OCI-LY3 (cell line): ENCODE results near the gene ATOSB.
"Not testable (repeated sequence)": the region's sequence is repeated elsewhere in the genome, so short reads cannot be mapped to it uniquely, and the experiment has no call there.

Experiments used
- H2AFZ ChIP-seq: fragments of 200-600, 300-600 bp; shearing (Covaris generic); 2 replicates; pipeline ENCODE4 v1.6.0; 2014; ENCODE audit warnings: antibody characterized with exemption, low read depth, low read length
- H3K27ac ChIP-seq: fragments of 200-600, 300-600 bp; sonication (generic); 2 replicates; pipeline ENCODE4 v1.5.1; 2014; ENCODE audit warnings: mild to moderate bottlenecking, low read length, moderate library complexity, mixed read lengths
- H3K27me3 ChIP-seq: fragments of 200-600, 300-600 bp; sonication (generic); 2 replicates; pipeline ENCODE4 v1.6.1; 2014; ENCODE audit warnings: low read depth, low read length, mixed read lengths
- H3K36me3 ChIP-seq: fragments of 200-600, 300-600 bp; sonication (generic); replicated peaks from 2 replicates; pipeline ENCODE3; 2014; ENCODE audit warnings: low read depth, low read length, mixed read lengths
- H3K4me1 ChIP-seq: fragments of 300-600, 200-600 bp; sonication (generic); 2 replicates; pipeline ENCODE4 v1.6.1; 2014; ENCODE audit warnings: low read length, mixed read lengths
- H3K4me2 ChIP-seq: fragments of 200-600, 300-600 bp; sonication (generic); 2 replicates; pipeline ENCODE4 v1.6.1; 2014; ENCODE audit warnings: low read length, mixed read lengths
- H3K4me3 ChIP-seq: fragments of 300-600, 200-600 bp; sonication (generic); 2 replicates; pipeline ENCODE4 v1.5.1; 2014; ENCODE audit warnings: antibody characterized with exemption, mild to moderate bottlenecking, low read length, moderate library complexity
- H3K79me2 ChIP-seq: fragments of 300-600, 200-600 bp; shearing (Covaris generic); 2 replicates; pipeline ENCODE4 v1.6.1; 2014; ENCODE audit warnings: mild to moderate bottlenecking, low read length, mixed read lengths
- H3K9ac ChIP-seq: fragments of 300-600, 200-600 bp; shearing (Covaris generic); 2 replicates; pipeline ENCODE4 v1.6.0; 2014; ENCODE audit warnings: mild to moderate bottlenecking, low read length, moderate library complexity
- H3K9me3 ChIP-seq: fragments of 200-600, 300-600 bp; shearing (Covaris generic); 2 replicates; pipeline ENCODE4 v1.6.1; 2014; ENCODE audit warnings: low read length, mixed read lengths; ENCODE audit not compliant: insufficient read depth
- H4K20me1 ChIP-seq: fragments of 200-600, 300-600 bp; sonication (generic); 2 replicates; pipeline ENCODE4 v1.6.1; 2016; ENCODE audit warnings: low read length, mixed read lengths; ENCODE audit not compliant: insufficient read depth
- EZH2phosphoT487 ChIP-seq: fragments of 200-600 bp; shearing (Covaris generic); IDR thresholded peaks from 2 replicates; pipeline ENCODE4 v1.6.1; 2018; ENCODE audit warnings: antibody characterized with exemption, mixed run types, low read depth
- TF ChIP-seq, protein P1 (sequence below): fragments of 200-600, 300-600 bp; sonication (generic); IDR thresholded peaks from 2 replicates; pipeline ENCODE4 v1.5.1; 2014; ENCODE audit warnings: antibody characterized with exemption, low read length, low read depth

The ATOSB gene

DNA sequence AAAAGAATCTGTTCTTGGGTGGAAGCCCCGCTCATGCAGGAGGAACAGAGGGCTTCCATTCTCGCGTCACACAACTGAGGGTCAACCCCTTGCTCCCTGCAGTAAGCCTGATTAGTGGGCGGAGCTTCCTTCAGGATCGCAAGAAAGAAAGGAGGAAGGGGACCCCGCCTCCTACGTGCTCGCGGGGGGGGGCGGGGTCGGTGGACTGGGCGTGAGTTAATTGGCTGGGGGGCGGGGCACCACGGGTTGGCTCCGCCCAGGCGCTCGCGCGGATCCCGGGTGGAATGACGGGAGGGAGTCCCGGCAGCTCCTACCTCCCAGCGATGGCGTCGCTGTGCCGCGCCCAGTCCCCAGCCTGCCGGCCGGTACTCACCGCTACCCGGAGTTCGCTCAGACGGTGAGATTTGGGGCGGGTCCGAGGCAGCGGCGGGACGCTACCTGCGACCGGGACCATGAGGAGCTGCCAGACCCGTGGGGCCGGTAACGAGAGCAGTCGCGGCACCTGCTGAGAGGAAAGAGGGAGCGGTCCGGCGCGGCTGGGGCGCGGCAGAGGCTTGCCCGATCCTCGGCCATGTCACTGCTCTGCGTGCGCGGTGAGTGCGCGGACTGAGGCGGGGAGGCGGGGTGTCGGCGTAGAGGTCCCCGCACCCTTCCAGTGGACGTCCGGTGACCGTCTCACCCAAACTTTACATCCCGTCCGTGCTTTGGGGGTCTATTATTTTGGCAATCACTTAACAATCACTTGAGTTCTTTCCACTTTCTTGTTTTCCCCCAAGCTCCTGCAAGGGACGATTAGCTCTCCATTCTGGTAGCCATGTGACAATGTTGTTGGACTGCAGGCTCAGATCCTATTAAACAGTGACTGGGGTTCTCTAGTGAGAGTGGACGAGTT lies 46.3 kb upstream of the ATOSB start, which contains the start of gene UNC13B:
Gene UNC13B, plus strand, starts transcription at position 297 of the 892 bp plus-strand sequence. Its CDS starts 275 bp downstream, at position 572.
- peak within 1 kb of the TSS; percentile 86 for H2AFZ ChIP-seq
- H3K4me2 ChIP-seq = peak within 1 kb of the TSS; percentile 70
- no peak within 1 kb of the TSS for H3K27ac ChIP-seq
- TF ChIP-seq, protein P1, sequence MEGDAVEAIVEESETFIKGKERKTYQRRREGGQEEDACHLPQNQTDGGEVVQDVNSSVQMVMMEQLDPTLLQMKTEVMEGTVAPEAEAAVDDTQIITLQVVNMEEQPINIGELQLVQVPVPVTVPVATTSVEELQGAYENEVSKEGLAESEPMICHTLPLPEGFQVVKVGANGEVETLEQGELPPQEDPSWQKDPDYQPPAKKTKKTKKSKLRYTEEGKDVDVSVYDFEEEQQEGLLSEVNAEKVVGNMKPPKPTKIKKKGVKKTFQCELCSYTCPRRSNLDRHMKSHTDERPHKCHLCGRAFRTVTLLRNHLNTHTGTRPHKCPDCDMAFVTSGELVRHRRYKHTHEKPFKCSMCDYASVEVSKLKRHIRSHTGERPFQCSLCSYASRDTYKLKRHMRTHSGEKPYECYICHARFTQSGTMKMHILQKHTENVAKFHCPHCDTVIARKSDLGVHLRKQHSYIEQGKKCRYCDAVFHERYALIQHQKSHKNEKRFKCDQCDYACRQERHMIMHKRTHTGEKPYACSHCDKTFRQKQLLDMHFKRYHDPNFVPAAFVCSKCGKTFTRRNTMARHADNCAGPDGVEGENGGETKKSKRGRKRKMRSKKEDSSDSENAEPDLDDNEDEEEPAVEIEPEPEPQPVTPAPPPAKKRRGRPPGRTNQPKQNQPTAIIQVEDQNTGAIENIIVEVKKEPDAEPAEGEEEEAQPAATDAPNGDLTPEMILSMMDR = no peak
- no peak for TF ChIP-seq EZH2phosphoT487
- H3K79me2 ChIP-seq = no peaks in the 10 kb centered on the region
- peak within 1 kb of the TSS; percentile 76 for H3K4me3 ChIP-seq
- H3K36me3 ChIP-seq = no peaks in the 10 kb centered on the region
- peak within 1 kb of the TSS; percentile 29; the same call in 1 of the 2 replicates for H3K9ac ChIP-seq
- no peaks in the 10 kb centered on the region for H3K27me3 ChIP-seq
- H4K20me1 ChIP-seq = no peaks in the 10 kb centered on the region
- no peaks in the 10 kb centered on the region for H3K4me1 ChIP-seq
- H3K9me3 ChIP-seq = no peaks in the 10 kb centered on the region

DNA sequence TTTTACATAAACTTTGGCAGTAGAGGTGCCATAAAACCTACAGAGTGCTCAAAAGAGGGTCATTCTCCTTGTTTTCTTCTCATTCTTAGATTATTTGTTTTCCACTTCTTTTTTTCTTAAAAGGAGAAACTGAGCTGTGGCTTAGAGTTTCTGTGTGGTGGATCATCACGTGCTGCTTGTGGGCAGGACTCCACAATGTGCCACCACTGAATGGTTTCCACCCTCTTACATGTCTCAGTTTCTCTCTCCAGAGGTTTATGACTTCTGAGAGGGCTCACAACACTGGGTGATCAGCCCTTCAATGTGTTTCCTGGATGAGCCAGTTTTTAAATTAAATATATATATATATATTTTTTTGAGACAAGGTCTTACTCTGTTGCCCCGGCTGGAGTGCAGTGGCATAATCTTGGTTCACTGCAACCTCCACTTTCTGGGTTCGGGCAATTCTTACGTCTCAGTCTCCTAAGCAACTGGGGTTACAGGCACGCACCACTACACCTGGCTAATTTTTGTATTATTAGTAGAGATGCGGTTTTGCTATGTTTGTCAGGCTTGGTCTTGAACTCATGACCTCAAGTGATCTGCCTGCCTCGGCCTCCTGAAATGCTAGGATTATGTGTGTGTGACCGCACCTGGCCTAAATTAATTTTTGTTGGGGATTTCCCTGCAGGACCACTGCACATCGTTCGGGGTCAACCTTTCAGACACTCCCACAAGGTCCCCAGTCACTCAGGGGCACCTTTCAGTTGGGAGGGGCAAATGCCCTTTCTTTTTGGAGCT lies 43.0 kb upstream of the ATOSB start:
- no peaks in the 10 kb centered on the region for H4K20me1 ChIP-seq
- H3K4me3 ChIP-seq = no peak overlapping the region
- no peaks in the 10 kb centered on the region for H3K27me3 ChIP-seq
- no peaks in the 10 kb centered on the region for H3K36me3 ChIP-seq
- H3K4me1 ChIP-seq = no peaks in the 10 kb centered on the region
- TF ChIP-seq EZH2phosphoT487 = no peak
- TF ChIP-seq, protein P1 = no peak
- no peak overlapping the region; the same call in 1 of the 2 replicates for H2AFZ ChIP-seq
- H3K79me2 ChIP-seq = no peaks in the 10 kb centered on the region
- H3K27ac ChIP-seq = no peak overlapping the region
- no peaks in the 10 kb centered on the region for H3K9me3 ChIP-seq
- no peak overlapping the region for H3K9ac ChIP-seq
- no peak overlapping the region for H3K4me2 ChIP-seq

- not testable (repeated sequence) for H3K79me2 ChIP-seq, H3K36me3 ChIP-seq, H3K27ac ChIP-seq, H4K20me1 ChIP-seq, H3K9me3 ChIP-seq, H3K4me3 ChIP-seq, H3K4me1 ChIP-seq, H3K9ac ChIP-seq, H3K4me2 ChIP-seq, H3K27me3 ChIP-seq, H2AFZ ChIP-seq
Measured at GRCh38 chr9:35157836-35158235, 42.2 kb upstream of the ATOSB start.

DNA sequence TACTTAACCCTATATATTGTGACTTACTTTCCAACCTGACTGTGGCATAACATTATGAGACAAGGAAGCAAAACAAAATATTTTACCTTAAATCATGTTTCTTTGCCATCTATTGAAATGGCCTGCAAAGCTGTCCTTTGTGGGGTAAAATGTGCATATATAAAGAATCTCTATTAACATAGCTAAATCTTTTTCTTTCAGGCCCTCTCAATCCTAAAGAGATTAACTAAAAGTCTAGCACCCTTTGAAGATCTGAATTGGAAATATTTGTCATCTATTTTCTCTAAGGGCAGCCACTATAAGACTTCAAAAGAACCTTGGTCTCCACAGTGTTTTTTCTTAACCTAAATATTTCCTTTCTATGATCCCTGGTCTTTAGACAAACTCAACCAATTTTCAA lies 41.1 kb upstream of the ATOSB start:
- H3K27me3 ChIP-seq = no peaks in the 10 kb centered on the region
- no peaks in the 10 kb centered on the region for H3K36me3 ChIP-seq
- H3K4me2 ChIP-seq = no peak overlapping the region
- no peaks in the 10 kb centered on the region for H4K20me1 ChIP-seq
- no peak overlapping the region for H3K9ac ChIP-seq
- no peaks in the 10 kb centered on the region for H3K79me2 ChIP-seq
- H2AFZ ChIP-seq = no peak overlapping the region
- TF ChIP-seq, protein P1 = no peak
- TF ChIP-seq EZH2phosphoT487 = no peak
- no peaks in the 10 kb centered on the region for H3K4me1 ChIP-seq
- no peak overlapping the region for H3K27ac ChIP-seq
- H3K9me3 ChIP-seq = no peaks in the 10 kb centered on the region; the same call in 1 of the 2 replicates
- no peak overlapping the region for H3K4me3 ChIP-seq
